OCI-LY1 (cell line): ENCODE data around the gene MAP3K6.

Source experiments
- EZH2 ChIP-seq: fragments of 200-600 bp; sonication (generic), shearing (Covaris generic); IDR thresholded peaks from 2 replicates; pipeline ENCODE4 v1.8.0; 2017; ENCODE audit warnings: borderline replicate concordance, mixed run types, mild to moderate bottlenecking, antibody characterized with exemption, low read length, moderate library complexity, mixed read lengths
- TF ChIP-seq, protein P1 (sequence below): fragments of 200-600 bp; sonication (generic), shearing (Covaris generic); IDR thresholded peaks from 2 replicates; pipeline ENCODE4 v1.5.1; 2017; ENCODE audit warnings: mild to moderate bottlenecking, antibody characterized with exemption, low read length, moderate library complexity, mixed read lengths

- TF ChIP-seq, protein P1, sequence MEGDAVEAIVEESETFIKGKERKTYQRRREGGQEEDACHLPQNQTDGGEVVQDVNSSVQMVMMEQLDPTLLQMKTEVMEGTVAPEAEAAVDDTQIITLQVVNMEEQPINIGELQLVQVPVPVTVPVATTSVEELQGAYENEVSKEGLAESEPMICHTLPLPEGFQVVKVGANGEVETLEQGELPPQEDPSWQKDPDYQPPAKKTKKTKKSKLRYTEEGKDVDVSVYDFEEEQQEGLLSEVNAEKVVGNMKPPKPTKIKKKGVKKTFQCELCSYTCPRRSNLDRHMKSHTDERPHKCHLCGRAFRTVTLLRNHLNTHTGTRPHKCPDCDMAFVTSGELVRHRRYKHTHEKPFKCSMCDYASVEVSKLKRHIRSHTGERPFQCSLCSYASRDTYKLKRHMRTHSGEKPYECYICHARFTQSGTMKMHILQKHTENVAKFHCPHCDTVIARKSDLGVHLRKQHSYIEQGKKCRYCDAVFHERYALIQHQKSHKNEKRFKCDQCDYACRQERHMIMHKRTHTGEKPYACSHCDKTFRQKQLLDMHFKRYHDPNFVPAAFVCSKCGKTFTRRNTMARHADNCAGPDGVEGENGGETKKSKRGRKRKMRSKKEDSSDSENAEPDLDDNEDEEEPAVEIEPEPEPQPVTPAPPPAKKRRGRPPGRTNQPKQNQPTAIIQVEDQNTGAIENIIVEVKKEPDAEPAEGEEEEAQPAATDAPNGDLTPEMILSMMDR: peak; percentile 87
- no peak for TF ChIP-seq EZH2
Observed at GRCh38 chr1:27357281-27358037, 9.3 kb downstream of the MAP3K6 start.
